Measurements from ENCODE around the gene TXNDC16.
A peak's percentile ranks its signal among the peaks of the same experiment; 100 is the strongest.
"Not testable (repeated sequence)": the region's sequence is repeated elsewhere in the genome, so short reads cannot be mapped to it uniquely, and the experiment has no call there.

Gene TXNDC16, protein sequence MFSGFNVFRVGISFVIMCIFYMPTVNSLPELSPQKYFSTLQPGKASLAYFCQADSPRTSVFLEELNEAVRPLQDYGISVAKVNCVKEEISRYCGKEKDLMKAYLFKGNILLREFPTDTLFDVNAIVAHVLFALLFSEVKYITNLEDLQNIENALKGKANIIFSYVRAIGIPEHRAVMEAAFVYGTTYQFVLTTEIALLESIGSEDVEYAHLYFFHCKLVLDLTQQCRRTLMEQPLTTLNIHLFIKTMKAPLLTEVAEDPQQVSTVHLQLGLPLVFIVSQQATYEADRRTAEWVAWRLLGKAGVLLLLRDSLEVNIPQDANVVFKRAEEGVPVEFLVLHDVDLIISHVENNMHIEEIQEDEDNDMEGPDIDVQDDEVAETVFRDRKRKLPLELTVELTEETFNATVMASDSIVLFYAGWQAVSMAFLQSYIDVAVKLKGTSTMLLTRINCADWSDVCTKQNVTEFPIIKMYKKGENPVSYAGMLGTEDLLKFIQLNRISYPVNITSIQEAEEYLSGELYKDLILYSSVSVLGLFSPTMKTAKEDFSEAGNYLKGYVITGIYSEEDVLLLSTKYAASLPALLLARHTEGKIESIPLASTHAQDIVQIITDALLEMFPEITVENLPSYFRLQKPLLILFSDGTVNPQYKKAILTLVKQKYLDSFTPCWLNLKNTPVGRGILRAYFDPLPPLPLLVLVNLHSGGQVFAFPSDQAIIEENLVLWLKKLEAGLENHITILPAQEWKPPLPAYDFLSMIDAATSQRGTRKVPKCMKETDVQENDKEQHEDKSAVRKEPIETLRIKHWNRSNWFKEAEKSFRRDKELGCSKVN

DNA sequence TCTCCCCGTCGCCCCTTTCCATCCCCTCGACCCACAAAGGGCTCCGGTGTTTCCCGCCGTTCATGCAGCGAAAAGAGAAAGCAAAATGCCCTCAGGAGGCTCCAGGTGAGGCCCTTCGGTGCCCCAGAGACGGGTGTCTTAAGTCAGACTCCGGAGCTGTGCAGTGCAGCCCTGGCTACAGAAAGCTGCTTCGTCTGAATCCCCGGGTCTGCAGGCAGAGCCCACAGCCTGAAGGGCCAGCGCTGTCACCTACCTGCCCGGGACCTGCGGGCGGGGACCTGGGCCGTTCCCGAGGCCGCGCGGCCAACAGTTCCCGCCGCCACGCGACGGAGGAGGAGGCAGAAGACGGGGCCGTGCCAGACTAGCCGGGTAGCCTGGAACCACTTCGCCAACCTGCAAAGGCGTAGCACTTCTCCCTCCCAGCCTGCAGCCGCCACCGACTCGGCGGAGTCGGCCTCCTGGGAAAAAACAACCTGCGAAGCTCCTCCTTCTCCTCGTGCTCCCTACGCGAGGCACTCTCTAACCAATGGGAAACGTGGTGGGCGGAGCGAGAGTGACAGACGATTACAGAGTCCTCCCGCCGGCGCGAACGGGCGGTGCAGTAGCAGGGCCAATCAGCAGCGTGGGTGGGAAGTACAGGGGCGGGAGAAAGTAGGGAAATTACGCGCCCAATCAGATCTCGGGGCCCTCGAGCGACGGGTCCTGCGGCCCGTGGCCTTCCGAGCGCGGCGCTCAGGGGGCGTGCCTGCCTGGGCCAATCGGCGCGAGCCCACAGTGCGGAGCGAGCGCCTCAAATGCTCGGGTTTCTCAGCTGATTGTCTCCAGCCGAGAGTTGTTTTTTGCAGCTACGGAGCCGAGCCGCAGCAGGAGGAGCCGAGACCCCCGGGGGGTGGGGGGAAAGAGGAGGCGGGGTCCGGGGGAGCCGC is at the start of gene TXNDC16, which contains the start of gene GPR137C:
TSS of gene TXNDC16 (minus strand) at position 443 of the 926 bp plus-strand sequence. CDS start 8,948 bp downstream, outside the sequence.
TSS of gene GPR137C (plus strand) at position 774 of the 926 bp plus-strand sequence. CDS start 312 bp downstream, outside the sequence.
- H3K4me3 ChIP-seq, result peak within 1 kb of the TSS; percentile 53 to 81 (median 70)
- peak within 1 kb of the TSS; percentile 25 to 88 (median 78) for H3K27ac ChIP-seq

DNA sequence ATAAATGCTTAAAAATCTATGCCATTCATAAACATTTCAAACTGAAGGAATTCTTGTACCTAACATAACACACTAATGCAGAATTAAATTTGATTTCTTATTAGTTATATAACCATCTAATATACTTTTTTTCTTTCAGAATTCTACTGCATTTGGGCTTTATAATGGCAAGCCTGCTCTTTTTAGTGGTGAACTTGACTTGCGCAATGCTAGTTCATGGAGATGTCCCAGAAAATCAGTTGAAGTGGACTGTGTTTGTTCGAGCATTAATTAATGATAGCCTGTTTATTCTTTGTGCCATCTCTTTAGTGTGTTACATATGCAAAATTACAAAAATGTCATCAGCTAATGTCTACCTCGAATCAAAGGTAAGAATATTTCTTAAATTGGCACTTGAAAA is 47.7 kb upstream of the TXNDC16 start:
- Histone ChIP-seq H3K4me3 (no peak overlapping the region), H3K27ac (no peak overlapping the region)

DNA sequence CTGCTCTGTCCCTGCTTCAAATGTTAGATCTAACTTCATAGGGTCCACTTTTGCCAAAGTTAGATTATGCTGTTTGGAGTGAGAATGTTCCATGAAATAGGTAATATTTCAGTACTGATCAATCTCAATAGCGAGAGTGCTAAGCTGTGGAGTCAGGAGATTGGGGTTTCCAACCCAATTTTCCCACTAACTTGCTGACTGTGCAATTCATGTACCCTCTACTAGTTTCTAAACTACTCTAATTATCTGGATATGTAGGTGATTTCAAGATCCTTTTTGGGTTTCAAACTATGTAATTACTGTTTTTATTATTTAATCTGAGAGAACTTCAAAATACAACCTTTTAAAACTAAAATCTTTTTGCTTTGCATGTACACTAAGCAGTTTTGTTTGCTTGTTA is 46.3 kb upstream of the TXNDC16 start:
- no peak overlapping the region for H3K27ac ChIP-seq
- H3K4me3 ChIP-seq, result no peak overlapping the region

DNA sequence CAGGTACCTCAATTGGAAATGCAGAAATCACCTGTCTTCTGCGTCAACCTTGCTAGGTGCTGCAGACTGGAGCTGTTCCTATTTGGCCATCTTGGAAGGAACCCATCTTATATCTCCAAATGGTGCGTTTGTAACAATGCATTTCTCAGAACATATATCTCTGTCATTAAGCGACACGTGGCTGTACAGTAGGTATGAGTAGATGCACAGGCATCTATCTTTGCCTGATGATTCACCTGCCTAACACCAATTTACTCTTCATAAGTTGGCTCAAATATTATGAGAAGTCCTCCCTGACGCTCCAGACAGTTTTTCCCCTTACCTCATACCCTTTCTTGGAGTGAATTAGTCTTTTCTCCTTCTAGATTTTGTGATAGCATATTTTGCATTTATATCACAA is 44.6 kb upstream of the TXNDC16 start:
- H3K27ac ChIP-seq, result no peak overlapping the region
- H3K4me3 ChIP-seq, result no peak overlapping the region

DNA sequence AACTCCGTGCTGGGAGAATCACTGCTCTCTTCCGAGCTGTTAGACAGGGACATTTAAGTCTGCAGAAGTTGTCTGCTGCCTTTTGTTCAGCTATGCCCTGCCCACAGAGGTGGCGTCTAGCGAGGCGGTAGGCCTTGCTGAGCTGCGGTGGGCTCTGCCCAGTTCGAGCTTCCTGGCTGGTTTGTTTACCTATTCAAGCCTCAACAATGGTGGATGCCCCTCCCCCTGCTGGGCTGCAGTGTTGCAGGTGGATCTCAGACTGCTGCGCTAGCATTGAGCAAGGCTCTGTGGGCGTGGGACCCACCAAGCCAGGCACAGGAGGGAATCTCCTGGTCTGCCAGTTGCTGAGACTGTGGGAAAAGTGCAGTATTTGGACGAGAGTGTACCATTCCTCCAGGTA is 44.0 kb upstream of the TXNDC16 start:
- H3K27ac ChIP-seq, result no peak overlapping the region
- no peak overlapping the region for H3K4me3 ChIP-seq

DNA sequence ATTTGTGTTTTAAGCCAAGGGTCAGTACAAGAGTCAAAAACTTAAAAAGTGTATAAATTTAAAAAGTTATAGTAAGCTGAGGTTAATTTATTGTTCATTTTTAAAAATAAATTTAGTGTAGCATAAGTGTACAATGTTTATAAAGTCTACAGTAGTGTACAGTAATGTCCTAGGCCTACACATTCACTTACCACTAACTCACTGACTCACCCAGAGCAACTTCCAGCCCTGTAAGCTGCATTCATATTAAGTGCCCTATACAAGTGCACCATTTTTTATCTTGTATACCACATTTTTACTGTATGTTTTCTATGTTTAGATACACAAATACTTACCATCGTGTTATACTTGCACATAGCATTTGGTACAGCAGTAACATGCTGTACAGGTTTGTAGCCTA is 38.0 kb upstream of the TXNDC16 start:
- H3K4me3 ChIP-seq, result no peak overlapping the region
- H3K27ac ChIP-seq, result no peak overlapping the region

DNA sequence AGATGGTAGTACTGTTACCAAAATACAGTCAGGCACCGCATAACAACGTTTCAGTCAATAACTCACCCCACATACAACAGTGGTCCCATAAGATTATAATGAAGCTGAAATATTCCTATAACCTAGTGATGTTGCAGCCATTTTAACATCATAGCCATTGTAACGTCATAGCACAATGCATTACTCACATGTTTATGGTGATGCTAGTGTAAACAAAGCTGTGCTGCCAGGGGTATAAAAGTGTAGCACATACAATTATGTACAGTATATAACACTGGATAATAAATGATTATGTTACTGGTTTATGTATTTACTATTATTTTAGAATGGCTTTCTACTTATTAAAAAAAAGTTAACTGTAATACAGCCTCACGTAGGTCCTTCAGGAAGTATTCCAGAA is 37.3 kb upstream of the TXNDC16 start:
- no peak overlapping the region for H3K27ac ChIP-seq
- no peak overlapping the region for H3K4me3 ChIP-seq

DNA sequence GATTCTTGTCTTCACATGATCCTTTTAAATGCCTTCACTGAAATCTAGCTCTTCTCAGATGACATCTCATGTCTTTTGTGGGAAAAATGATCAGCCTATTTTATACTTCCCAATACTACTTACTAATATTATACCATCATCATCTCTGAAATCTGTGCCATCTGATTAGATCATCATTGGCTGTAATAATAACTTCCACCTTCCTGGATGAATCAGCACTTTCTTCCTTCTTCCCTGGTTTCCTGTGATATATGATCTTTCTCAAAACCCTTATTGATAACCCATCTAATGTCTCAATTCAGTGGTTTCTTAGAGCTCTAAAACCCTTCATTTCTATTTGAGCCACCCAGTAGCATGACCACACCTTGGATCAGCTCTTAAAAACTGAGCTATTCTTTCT is 31.2 kb upstream of the TXNDC16 start:
- Histone ChIP-seq H3K27ac (no peak overlapping the region), H3K4me3 (no peak overlapping the region)

DNA sequence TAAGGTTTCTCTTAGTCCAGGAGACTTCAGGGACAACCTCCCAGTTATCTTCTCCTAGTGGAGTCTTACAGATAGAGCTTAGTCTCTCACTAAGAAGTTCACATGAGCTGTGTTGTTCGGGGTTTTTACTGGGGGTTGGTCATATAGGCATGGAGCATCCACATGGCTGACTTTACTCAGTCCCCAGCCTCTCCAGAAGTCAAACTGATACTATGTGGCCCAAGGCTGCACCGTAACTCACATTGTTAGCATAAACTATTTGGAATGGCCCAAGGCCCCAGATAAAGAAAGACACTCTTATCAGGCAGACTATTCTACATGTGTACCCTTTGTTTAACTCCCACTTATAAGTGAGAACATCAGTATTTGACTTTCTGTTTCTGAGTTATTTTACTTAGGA is 23.6 kb upstream of the TXNDC16 start:
- H3K27ac ChIP-seq, result no peak overlapping the region
- no peak overlapping the region for H3K4me3 ChIP-seq

DNA sequence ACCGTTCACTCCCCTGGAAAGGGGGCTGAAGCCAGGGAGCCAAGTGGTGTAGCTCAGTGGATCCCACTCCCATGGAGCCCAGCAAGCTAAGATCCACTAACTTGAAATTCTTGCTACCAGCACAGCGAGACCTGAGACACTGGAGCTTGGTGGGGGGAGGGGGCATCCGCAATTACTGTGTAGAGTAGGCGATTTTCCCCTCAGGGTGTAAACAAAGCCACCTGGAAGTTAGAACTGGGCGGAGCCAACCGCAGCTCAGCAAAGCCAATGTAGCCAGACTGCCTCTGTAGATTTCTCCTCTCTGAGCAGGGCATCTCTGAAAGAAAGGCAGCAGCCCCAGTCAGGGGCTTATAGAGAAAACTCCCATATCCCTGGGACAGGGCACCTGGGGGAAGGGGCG is 16.1 kb upstream of the TXNDC16 start:
- H3K27ac ChIP-seq, H3K4me3 ChIP-seq: not testable (repeated sequence)

DNA sequence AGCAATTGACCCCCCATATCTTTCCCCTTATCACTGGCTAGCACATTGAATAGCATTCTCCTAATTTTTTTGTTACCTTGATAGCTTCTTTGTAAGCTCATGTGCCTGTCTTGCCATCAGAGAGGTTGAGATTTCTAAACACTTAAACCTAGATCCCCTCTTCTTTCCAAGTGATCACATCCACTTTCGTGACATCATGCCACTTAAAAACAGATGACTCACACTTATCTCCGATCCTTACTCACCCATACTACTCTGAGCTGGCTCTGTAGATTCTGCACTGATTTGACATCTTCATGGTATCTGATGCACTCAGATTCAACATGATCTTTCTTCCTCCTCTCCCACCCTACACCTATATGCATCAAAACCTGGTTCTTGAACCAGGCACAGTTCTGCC is 10.8 kb upstream of the TXNDC16 start:
- H3K4me3 ChIP-seq, result no peak overlapping the region
- no peak overlapping the region for H3K27ac ChIP-seq

DNA sequence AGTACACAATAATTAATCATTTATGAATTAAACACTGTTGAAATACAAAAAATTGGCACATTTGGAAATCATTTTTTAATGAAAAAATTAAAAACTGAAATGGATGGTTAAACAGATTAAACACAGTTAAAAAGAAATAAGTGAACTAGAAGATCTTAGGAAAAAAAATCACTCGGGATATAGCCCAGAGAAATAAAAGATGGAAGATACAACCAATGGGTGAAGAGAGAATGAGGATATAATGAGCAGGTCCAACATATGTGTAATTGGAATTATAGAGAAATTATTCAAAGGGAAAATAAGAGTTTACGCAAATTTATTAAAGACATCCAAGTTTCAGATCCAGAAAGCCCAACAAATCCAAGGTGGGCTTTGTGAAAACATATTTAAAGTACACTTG is 6.4 kb upstream of the TXNDC16 start:
- H3K4me3 ChIP-seq, result no peak overlapping the region
- H3K27ac ChIP-seq, result no peak overlapping the region

DNA sequence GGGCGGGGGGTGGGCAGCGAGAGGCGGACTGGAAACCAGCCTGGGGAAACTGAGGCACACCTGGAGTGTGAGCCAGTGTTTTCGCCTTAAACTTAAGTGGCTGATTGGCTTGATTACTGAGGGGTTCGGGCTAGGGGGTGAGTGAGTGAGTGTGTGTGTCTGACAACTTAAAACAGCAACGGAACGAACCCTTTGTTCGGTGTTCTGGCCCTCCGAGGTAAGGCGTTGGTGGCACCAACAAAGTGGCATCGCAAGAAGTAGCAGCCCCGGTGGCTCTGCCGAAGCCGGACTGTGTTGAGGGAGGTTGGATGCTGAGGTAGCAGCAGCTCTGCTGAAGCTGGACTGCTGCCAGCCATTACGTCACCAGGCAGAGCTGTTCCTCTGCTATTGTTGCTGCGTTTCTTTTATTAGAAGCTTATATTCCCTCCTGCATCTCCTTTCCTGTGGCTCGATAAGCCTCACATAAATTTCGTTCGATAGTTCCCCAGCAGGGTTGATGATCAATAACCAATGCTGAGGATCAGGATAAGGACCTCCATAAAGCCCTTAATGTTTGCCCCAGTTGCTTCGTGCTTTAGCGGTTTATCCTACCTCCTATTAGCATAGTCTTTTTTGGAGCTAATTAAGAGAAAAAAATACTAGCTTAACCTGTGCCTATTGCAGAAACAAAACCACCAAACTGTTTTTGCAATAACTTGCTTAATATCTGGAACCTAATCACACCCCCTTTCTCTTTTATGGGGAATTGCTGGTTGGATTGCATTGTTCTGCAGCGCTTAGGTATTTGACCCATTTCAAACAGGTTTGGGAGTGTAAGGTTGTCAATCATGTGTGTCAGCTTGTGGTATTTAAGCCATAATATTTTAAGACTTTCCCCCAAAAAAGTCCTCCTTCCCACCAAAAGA is 1.6 kb upstream of the TXNDC16 start:
- H3K4me3 ChIP-seq, result peak overlapping the region; percentile 53 to 81 (median 70)
- H3K27ac ChIP-seq, result peak overlapping the region in 9 of 21 experiments; percentile 2 to 82 (median 65)

DNA sequence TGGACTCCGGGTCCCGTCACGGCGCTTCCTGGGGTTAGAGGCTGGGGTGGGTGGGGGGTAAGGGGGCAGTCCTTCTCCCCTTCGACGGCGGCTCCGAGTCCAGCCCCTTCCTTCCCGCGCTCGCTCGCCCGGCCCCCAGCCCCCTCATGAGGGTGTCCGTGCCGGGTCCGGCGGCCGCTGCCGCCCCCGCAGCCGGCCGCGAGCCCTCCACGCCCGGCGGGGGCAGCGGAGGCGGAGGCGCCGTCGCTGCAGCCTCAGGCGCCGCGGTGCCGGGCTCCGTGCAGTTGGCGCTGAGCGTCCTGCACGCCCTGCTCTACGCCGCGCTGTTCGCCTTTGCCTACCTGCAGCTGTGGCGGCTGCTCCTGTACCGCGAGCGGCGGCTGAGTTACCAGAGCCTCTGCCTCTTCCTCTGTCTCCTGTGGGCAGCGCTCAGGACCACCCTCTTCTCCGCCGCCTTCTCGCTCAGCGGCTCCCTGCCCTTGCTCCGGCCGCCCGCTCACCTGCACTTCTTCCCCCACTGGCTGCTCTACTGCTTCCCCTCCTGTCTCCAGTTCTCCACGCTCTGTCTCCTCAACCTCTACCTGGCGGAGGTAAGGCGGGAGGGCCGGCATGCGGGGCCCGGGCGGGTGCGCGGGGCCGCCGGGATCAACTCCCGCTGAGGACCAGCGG is 831 bp upstream of the TXNDC16 start:
- Histone ChIP-seq H3K4me3 (peak overlapping the region; percentile 53 to 81 (median 70)), H3K27ac (peak overlapping the region in 18 of 21 experiments; percentile 11 to 86 (median 58))

DNA sequence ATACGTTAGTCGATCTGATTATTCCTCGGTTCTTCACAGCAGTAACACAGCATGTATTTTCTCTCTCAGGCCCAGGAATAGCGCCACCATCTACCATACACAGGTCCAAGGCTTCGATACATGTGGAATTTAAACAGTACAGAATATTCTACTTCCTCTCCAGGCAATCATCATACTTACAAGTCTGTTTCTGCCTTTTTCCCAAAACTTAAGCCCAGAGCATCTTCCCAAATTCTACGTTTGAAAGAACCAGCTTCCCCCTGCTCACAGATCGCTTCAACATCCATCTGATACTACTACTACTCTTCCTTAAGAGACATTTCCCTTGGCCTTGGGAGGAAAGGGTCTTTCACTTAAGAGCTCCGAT is 626 bp downstream of the TXNDC16 start:
- H3K4me3 ChIP-seq, result peak overlapping the region; percentile 53 to 81 (median 70)
- peak overlapping the region in 20 of 21 experiments; percentile 36 to 88 (median 80) for H3K27ac ChIP-seq

DNA sequence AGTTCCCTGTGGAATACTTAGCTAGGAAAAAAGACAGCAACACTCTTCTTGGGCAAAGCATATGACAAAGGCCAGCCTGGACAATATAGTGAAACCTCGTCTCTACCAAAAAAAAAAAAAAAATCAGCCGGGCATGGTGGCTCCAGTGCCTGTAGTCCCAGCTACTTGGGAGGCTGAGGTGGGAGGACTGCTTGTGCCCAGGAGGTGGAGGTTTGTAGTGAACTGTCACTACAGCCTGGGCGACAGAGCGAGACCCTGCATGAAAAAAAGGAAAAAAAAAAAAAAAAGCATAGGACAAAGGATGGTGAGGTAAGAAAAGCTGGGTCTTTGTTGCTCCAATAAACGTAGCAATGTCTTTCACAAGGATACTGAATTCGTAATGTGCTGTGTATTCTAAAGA is 1.1 kb downstream of the TXNDC16 start:
- Histone ChIP-seq H3K27ac (peak overlapping the region in 3 of 21 experiments; percentile 76 to 88 (median 86)), H3K4me3 (peak overlapping the region in 4 of 7 experiments; percentile 70 to 81 (median 76))

DNA sequence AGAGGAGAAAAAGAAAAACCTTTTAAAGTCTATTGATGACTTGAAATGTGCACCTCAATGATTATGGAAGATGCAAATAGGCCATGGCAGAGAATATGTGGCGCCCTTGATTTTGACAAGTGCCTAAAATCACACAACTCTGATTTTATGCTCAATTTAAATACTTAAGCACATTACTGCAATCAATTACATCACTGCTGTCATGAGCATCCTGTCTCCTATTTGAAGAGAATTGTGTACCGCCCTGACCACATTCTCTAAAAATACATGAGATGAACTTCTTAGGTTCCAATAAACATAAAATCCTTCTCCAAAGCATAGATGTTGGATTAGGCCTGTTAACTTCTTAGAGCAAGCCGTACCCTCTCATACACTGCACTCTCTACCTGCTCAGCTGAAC is 1.6 kb downstream of the TXNDC16 start:
- H3K27ac ChIP-seq, result no peak overlapping the region

DNA sequence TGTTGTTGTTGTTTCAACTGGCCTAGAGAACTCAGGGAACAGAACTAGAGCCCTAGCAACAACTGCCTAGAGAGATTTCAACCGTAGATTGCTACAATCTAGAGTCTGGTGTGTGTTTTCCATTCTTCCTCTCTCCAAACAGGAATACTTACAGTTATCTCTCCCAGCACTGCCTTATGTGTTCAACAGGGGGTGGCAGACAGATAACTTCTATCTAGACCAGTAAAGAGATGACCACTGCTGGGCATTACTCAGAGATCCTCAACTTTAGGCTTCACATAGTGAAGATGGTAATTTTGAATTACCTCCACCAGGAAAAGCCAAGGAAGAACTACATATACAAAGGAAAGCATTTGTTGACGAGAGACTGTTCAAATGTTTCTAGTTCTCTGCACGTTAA is 4.8 kb downstream of the TXNDC16 start:
- H3K27ac ChIP-seq, result no peak overlapping the region
- H3K4me3 ChIP-seq, result no peak overlapping the region

More for the DNA sequence above, 1.6 kb downstream of the TXNDC16 start:
- no peak overlapping the region for H3K4me3 ChIP-seq
